Measurements from ENCODE around the gene SEC61A2.
A peak's percentile ranks its signal among the peaks of the same experiment; 100 is the strongest.
"Not testable (repeated sequence)": the region's sequence is repeated elsewhere in the genome, so short reads cannot be mapped to it uniquely, and the experiment has no call there.

SEC61A2 gene

DNA sequence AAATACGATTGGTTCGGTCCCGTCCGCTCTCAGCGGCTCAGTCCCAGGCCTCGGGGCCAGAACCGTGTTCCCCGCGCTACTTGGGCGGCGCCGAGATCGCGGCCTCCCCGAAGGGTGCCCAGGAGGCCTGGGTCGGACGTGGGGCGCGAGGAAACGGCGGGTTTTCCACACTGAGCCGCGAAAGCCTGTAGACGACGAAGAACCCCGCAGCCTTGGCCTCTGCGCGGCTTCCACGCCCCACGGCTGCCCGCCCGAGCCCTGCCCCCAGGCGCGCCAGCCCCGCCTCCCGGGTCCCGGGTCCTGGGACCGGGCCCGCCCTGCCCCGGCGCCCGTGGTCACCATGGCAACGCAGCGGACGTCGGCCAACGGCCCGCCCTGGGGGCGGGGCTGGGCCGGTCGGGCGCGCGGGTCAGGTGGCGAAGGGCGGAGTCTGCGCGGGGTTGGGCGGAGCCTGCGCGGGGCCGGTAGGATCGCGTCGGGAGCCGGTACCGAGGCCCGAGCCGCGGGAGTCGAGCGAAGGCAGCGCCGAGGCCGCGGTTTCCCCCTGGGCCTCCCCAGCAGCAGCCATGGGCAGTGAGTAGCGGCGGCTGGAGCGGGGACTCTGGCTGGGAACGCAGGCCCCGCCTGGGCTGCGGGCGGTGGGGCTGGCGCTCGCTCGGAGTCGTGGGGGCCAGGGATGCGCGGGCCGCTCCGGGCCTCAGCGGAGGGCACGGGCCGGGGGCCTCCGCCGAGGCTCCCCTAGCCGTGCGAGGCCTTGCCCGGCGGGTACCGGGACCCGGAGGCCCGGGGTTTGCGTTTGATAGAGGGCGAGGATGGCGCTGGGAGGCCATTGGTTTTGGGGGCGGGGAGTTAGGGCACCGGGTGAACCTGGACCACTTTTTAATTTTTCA, at the start of gene SEC61A2:
Gene SEC61A2, plus strand, starts transcription at position 456 of the 890 bp plus-strand sequence. Its CDS starts 111 bp downstream, at position 567.
- DNase-seq = peak; percentile 25 to 97 (median 88)

DNA sequence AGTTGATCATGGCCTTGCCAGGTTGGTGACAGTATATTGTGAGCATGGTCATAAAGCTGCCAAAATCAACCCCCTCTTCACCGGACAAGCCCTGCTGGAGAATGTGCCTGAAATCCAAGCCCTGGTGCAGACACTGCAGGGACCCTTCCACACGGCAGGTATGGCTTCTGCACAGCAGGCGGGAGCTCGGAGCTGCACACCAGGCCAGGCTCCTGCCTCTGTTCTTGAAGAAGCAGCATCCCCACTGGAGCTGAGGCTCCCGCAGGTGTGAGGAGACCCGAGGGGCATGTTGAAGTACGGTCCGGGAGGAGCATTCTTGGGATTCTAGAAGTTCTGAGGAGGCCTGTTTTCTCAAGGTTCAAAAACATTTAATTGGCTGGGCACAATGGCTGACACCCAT, 48.0 kb upstream of the SEC61A2 start:
- no peak for DNase-seq

GRCh38 chr10:12081879-12082557, 47.5 kb upstream of the SEC61A2 start:
- no peak for DNase-seq

DNA sequence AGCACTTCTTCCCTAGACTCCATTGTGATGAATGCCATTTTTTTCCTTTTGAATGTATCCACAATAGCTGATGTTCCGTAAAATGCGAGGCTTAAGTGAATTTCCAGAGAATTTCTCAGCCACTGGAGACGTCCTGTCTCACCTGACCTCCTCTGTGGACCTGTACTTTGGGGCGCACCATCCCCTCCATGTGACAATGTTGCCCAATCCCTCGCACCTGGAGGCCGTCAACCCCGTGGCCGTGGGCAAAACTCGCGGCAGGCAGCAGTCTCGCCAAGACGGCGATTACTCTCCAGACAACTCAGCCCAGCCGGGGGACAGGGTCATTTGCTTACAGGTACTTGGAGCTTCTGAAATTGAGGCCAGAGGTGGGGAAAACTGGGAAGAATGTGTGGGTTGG, 40.6 kb upstream of the SEC61A2 start:
- no peak for DNase-seq

- DNase-seq = no peak
Observed at GRCh38 chr10:12091421-12091820, 38.1 kb upstream of the SEC61A2 start.

GRCh38 chr10:12097361-12097760, 32.1 kb upstream of the SEC61A2 start:
- not testable (repeated sequence) for DNase-seq

DNA sequence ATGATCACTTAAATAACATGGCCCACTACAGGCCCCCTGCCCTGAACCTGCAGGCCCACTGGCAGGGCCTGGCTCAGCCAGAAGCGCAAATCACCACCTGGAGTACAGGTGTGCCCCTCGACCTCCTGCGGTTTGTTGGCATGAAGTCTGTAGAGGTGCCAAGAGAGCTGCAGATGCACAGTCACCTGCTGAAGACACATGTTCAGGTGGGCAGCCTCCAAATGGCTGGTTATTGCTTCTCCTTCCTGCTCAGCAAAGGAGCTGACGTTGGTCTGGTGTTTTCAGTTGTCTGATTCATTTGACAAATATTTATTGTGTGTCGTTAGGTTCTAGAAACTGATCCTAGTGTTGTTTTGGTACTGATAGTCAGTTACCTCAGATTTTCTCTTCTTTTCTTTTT, 31.7 kb upstream of the SEC61A2 start:
- DNase-seq = no peak

- no peak for DNase-seq
Observed at GRCh38 chr10:12098966-12099365, 30.5 kb upstream of the SEC61A2 start.

DNA sequence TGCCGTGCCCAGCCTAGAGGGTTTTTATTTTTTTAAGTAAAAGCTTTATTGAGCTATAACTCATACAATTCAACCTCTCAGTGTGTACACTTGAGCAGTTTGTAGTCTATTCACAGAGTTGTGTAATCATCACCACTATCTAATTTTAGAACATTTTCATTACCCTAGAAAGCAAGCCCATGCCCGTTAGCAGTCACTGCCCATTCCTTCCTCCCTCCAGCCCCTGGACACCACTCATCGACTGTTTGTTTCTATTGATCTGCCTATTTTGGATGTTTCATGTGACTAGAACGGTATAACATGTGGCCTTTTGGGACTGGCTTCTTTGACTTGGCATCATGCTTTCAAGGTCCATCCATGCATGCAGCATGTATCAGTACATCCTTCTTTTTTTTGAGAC, 25.7 kb upstream of the SEC61A2 start:
- no peak for DNase-seq

DNA sequence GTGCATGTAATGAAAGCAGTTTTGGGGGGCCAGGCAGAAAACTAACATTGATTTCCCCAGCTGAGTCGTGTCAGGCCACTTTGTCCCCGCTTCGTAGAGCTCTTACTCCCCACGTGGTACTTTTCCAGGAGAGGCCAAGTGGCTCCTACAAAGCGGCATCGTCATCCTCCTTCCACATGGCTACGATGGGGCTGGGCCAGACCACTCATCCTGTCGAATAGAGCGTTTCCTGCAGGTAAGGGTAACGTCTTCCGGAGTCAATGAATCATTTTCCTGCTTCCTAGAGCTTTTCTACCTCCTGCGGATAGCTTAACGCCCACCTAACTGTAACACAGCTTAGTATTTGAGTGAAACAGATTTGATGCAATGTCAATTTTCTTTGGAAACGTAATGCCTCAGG, 21.7 kb upstream of the SEC61A2 start:
- no peak for DNase-seq

- DNase-seq = no peak
Observed at GRCh38 chr10:12109286-12109685, 20.2 kb upstream of the SEC61A2 start.

- DNase-seq = no peak
Observed at GRCh38 chr10:12111528-12111927, 17.9 kb upstream of the SEC61A2 start.

GRCh38 chr10:12113627-12114026, 15.8 kb upstream of the SEC61A2 start:
- no peak for DNase-seq

GRCh38 chr10:12121673-12122072, 7.8 kb upstream of the SEC61A2 start:
- no peak for DNase-seq

DNA sequence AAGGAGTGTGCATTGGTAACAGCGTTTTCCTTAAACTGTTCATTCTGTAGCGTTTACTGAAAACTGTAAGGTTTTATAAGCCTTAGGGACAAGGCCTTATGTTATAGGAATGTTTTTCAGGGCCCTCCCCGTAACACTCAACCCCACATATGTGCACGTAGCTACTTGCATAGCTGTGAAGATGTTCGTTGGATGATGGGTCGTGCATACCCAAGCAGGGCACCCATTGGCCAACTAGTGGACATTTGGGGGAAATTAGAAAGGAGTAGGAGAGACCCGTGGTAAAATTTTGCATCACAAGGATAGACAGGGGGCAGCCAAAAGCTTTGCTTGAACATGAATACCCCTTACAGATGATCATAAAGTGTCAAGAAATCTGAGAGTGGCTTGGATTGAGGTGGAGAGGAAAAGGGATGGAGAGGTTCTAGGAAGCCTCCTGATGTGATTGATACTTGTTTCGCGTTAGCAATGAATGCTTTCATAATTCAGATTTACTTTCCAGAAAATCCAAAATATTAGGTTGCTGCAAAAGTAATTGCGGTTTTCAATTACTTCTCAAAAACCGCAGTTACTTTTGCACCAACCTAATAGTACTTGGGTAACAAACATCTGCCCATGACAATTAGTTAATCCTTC, 878 bp downstream of the SEC61A2 start:
- DNase-seq = peak in 9 of 14 donors; percentile 10 to 34 (median 13)

DNA sequence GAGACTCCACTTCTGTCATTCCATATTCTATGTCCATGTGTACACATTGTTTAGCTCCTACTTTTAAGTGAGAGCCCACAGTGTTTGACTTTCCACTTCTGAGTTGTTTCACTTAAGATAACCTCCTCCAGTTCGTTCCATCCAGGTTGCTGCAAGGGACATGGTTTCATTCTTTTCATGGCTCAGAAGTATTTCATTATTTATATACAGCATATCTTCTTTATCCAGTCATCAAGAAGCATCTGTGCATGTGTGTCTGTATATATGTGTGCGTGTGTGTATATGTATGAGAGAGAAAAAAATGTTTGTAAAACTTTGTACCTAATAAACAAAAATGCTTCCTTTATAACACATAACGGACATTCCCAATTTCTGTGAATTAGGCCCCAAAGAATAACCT, 6.2 kb downstream of the SEC61A2 start:
- DNase-seq = no peak

GRCh38 chr10:12140038-12140437, 10.6 kb downstream of the SEC61A2 start:
- DNase-seq = no peak

DNA sequence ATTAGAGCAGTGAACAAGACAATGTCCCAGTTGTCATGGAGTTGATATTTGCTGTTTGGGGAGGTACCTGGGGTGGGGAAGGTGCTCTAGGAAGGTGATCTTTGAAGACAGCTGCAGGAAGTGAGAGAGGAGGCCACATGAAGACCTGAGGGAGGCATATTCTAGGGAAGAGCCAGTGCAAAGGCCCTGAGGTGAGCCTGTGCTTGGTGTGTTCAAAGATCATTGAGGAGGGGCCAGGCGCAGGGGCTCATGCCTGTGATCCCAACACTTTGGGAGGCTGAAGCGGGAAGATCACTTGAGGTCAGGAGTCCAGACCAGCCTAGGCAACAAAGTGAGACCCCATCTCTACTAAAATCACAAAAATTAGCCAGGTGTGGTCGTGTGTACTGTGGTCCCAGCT, 15.1 kb downstream of the SEC61A2 start:
- DNase-seq = no peak

GRCh38 chr10:12150163-12150562, 20.7 kb downstream of the SEC61A2 start:
- DNase-seq = no peak

GRCh38 chr10:12154516-12154915, 25.0 kb downstream of the SEC61A2 start:
- DNase-seq = no peak

GRCh38 chr10:12156367-12157123, 27.1 kb downstream of the SEC61A2 start:
- DNase-seq = no peak

DNA sequence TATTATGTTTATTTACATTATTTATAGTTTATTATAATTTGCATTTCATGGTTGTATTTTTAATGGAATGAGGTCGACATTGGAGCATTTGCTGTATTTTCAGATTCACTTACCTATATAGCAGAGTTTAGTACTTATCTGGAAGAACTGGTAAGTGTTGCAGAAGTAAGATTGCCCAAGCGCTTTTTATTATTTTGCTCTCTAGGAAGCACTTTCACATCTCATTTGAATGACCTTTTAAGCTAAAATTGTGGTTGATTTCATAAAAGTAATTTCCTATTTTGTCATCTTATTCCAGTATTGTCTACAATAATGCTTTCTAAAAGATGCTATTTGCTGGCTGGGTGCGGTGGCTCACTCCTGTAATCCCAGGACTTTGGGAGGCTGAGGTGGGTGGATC, 28.6 kb downstream of the SEC61A2 start:
- no peak for DNase-seq

- DNase-seq = no peak
Observed at GRCh38 chr10:12160664-12161063, 31.2 kb downstream of the SEC61A2 start.

Data from C1 segment of cervical spinal cord (tissue), 14 donors.